Panc1 (cell line): ENCODE data around the gene ITGB1. TPM values are rescaled to one million over a fixed set of nuclear protein-coding genes. Genes with fewer than 3 reads are reported as not detected.

Experiments used
- ATAC-seq: fragments of 200-7000 bp; cut with Tn5 transposase; 2 replicates; pipeline ENCODE4 v1.9.1; 2020; ENCODE audit warnings: mild to moderate bottlenecking, moderate library complexity
- BruUV-seq: library from RNA; stranded (reverse); fragments of 400-500 nt; replicated peaks from 2 replicates; lab custom pipeline; 2021; lab: Mats Ljungman, UMichigan
- CTCF ChIA-PET: fragments of 300-600 bp; sonication (Branson Sonifier 250); formaldehyde crosslinking; loops from one replicate; lab custom pipeline; 2022; ENCODE audit warnings: antibody characterized with exemption; lab: Charles Lee
- POLR2A ChIA-PET: fragments of 300-600 bp; sonication (Branson Sonifier 250); formaldehyde crosslinking; loops from one replicate; lab custom pipeline; 2022; ENCODE audit warnings: antibody characterized with exemption; lab: Charles Lee
- DNase-seq: peaks from one replicate; pipeline ENCODE4 v3.0.0-alpha.2; 2010; ENCODE audit warnings: low read depth, low spot score
- H3K27ac ChIP-seq: 2 replicates; pipeline ENCODE4 v1.5.1; 2011; ENCODE audit warnings: mild to moderate bottlenecking, low read length, inconsistent platforms
- H3K27me3 ChIP-seq: fragments of 200-500 bp; sonication (Bioruptor generic); 2 replicates; pipeline ENCODE4 v1.6.0; 2014; ENCODE audit warnings: low read length, inconsistent platforms; ENCODE audit not compliant: control insufficient read depth, insufficient read depth
- H3K36me3 ChIP-seq: fragments of 200-500 bp; sonication (Bioruptor generic); 2 replicates; pipeline ENCODE4 v1.5.1; 2014; ENCODE audit warnings: inconsistent platforms, mild to moderate bottlenecking, low read length, moderate library complexity; ENCODE audit not compliant: control insufficient read depth, insufficient read depth
- H3K4me1 ChIP-seq: 2 replicates; pipeline ENCODE4 v1.5.1; 2011; ENCODE audit warnings: inconsistent platforms, mild to moderate bottlenecking, low read length, moderate library complexity; ENCODE audit not compliant: control insufficient read depth, insufficient read depth
- H3K4me3 ChIP-seq, 2 experiments: 2 replicates each; pipeline ENCODE4 v1.5.1; 2011 to 2012; ENCODE audit warnings: low read depth in 2 of 2, low read length in 2 of 2, mild to moderate bottlenecking in 2 of 2, inconsistent platforms in 1 of 2, moderate library complexity in 1 of 2
- H3K9me3 ChIP-seq: fragments of 200-500 bp; sonication (Bioruptor generic); 2 replicates; pipeline ENCODE4 v1.5.1; 2014; ENCODE audit warnings: low read depth, mild to moderate bottlenecking, inconsistent platforms, low read length, moderate library complexity; ENCODE audit not compliant: control insufficient read depth, insufficient read depth
- POLR2AphosphoS5 ChIP-seq: IDR thresholded peaks from 2 replicates; pipeline ENCODE4 v1.6.1; 2012; ENCODE audit warnings: mild to moderate bottlenecking, low read depth, low read length, moderate library complexity
- SIN3A ChIP-seq: IDR thresholded peaks from 2 replicates; pipeline ENCODE4 v1.6.1; 2012; ENCODE audit warnings: low read depth, mild to moderate bottlenecking, low read length, moderate library complexity, borderline replicate concordance; ENCODE audit not compliant: insufficient read depth
- TCF7L2 ChIP-seq: IDR thresholded peaks from 2 replicates; pipeline ENCODE4 v1.6.1; 2011; ENCODE audit warnings: mild to moderate bottlenecking, low read depth, low read length, inconsistent platforms
- in situ Hi-C: cut with HindIII; loops from 2 replicates; pipeline ENCODE4 v1.10.0; 2016; ENCODE audit warnings: low sequenced_read_pairs, low pct_unique_long_range_greater_than_20kb
- intact Hi-C: fragments of 100-400 bp; cut with micrococcal nuclease; formaldehyde crosslinking; loops from one replicate; pipeline ENCODE4 v1.10.0; 2022; ENCODE audit not compliant: unreplicated experiment
- total RNA-seq: library from RNA; stranded (reverse); gene quantifications from one replicate; pipeline ENCODE4 v1.2.1, GENCODE V29; 2021; ENCODE audit not compliant: unreplicated experiment
- TF ChIP-seq, protein P1 (sequence below): fragments of 450-650 bp; IDR thresholded peaks from 2 replicates; pipeline ENCODE4 v1.5.1; 2017; ENCODE audit warnings: mild to moderate bottlenecking
- TF ChIP-seq, protein P2 (sequence below), 2 experiments: IDR thresholded peaks; 2 replicates each; pipeline ENCODE4 v1.6.1; 2011 to 2012; ENCODE audit warnings: low read depth in 2 of 2, control low read depth in 1 of 2, low read length in 1 of 2, mild to moderate bottlenecking in 1 of 2, moderate library complexity in 1 of 2; ENCODE audit not compliant: insufficient read depth in 1 of 2

ITGB1 gene
- total RNA-seq, 1 experiment from 2014 or later, result 803 TPM

DNA sequence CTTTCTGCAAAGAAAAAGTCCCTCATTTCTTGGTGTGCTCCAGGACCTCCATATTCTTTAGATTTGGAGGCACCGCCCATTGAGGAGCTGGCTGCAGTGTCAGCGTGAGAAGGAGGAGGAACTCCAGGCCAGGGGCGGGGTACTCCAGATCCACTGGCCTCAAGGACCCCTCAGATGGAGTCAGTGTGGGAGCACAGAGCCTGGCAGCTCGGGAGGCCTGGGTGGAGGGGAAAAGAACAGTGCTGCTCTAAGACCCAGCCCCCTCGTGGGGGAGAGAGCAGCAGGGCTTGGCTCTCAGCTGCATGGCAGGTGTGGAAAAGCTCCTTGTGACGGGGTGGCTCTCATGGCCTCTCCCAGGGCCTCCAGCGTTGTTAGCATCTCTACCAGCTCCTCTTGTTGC is 70.5 kb downstream of the ITGB1 start:
- ChIA-PET CTCF (no interaction called here), POLR2A (no interaction called here)
- TF ChIP-seq, protein P1, sequence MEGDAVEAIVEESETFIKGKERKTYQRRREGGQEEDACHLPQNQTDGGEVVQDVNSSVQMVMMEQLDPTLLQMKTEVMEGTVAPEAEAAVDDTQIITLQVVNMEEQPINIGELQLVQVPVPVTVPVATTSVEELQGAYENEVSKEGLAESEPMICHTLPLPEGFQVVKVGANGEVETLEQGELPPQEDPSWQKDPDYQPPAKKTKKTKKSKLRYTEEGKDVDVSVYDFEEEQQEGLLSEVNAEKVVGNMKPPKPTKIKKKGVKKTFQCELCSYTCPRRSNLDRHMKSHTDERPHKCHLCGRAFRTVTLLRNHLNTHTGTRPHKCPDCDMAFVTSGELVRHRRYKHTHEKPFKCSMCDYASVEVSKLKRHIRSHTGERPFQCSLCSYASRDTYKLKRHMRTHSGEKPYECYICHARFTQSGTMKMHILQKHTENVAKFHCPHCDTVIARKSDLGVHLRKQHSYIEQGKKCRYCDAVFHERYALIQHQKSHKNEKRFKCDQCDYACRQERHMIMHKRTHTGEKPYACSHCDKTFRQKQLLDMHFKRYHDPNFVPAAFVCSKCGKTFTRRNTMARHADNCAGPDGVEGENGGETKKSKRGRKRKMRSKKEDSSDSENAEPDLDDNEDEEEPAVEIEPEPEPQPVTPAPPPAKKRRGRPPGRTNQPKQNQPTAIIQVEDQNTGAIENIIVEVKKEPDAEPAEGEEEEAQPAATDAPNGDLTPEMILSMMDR, result no peak
- no peak for TF ChIP-seq TCF7L2
- TF ChIP-seq, protein P2, sequence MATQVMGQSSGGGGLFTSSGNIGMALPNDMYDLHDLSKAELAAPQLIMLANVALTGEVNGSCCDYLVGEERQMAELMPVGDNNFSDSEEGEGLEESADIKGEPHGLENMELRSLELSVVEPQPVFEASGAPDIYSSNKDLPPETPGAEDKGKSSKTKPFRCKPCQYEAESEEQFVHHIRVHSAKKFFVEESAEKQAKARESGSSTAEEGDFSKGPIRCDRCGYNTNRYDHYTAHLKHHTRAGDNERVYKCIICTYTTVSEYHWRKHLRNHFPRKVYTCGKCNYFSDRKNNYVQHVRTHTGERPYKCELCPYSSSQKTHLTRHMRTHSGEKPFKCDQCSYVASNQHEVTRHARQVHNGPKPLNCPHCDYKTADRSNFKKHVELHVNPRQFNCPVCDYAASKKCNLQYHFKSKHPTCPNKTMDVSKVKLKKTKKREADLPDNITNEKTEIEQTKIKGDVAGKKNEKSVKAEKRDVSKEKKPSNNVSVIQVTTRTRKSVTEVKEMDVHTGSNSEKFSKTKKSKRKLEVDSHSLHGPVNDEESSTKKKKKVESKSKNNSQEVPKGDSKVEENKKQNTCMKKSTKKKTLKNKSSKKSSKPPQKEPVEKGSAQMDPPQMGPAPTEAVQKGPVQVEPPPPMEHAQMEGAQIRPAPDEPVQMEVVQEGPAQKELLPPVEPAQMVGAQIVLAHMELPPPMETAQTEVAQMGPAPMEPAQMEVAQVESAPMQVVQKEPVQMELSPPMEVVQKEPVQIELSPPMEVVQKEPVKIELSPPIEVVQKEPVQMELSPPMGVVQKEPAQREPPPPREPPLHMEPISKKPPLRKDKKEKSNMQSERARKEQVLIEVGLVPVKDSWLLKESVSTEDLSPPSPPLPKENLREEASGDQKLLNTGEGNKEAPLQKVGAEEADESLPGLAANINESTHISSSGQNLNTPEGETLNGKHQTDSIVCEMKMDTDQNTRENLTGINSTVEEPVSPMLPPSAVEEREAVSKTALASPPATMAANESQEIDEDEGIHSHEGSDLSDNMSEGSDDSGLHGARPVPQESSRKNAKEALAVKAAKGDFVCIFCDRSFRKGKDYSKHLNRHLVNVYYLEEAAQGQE (IDR thresholded peaks at IDR 0.05; ENCODE audit: insufficient read depth in 1 of 2, low read depth in 2 of 2, low read length in 1 of 2), result no peak
- no peak for TF ChIP-seq POLR2AphosphoS5
- no peak for TF ChIP-seq SIN3A
- ATAC-seq (no peak), DNase-seq (no peak)
- in situ Hi-C loops, result no loop called here
- intact Hi-C loops, result no loop called here
- H3K4me3 ChIP-seq, result no peak overlapping the region
- no peak overlapping the region for H3K27ac ChIP-seq
- H3K36me3 ChIP-seq, result no peaks in the 10 kb centered on the region
- H3K9me3 ChIP-seq, result no peaks in the 10 kb centered on the region
- H3K4me1 ChIP-seq, result no peaks in the 10 kb centered on the region; the same call in 1 of the 2 replicates
- BruUV-seq, result no TSS peak
- H3K27me3 ChIP-seq, result no peaks in the 10 kb centered on the region

DNA sequence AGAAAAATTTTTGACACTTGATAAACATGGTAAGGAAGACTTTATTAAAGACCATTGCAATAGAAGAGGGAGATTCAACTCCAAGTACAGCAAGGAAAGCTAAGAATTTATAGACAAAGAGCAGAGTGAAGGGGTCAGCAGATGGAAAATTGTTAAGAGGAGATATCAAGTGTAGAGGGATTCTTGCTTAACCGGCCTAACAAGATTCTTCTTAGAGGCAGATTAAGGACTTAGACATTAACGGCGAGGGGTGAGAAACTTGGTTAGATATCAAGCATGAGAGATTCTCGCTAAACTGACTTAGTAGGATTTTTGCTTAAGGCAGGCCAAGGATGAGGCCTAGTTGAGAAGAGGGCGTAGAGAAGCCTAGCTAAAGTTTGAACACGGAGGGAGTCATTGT is 76.0 kb downstream of the ITGB1 start:
- in situ Hi-C loops, result no loop called here
- Histone ChIP-seq H3K4me3 (no peak overlapping the region), H3K4me1 (no peaks in the 10 kb centered on the region), H3K27ac (no peak overlapping the region), H3K9me3 (no peaks in the 10 kb centered on the region), H3K36me3 (no peaks in the 10 kb centered on the region), H3K27me3 (no peaks in the 10 kb centered on the region)
- POLR2A ChIA-PET, result interaction anchor here (0.6 kb wide), 1 partner anchor 339 kb away, joined by 3 read pairs; no protein-coding TSS in a partner anchor
- ATAC-seq (no peak), DNase-seq (no peak)
- TF ChIP-seq TCF7L2, result no peak
- no TSS peak for BruUV-seq
- intact Hi-C loops, result no loop called here
- CTCF ChIA-PET, result no interaction called here

DNA sequence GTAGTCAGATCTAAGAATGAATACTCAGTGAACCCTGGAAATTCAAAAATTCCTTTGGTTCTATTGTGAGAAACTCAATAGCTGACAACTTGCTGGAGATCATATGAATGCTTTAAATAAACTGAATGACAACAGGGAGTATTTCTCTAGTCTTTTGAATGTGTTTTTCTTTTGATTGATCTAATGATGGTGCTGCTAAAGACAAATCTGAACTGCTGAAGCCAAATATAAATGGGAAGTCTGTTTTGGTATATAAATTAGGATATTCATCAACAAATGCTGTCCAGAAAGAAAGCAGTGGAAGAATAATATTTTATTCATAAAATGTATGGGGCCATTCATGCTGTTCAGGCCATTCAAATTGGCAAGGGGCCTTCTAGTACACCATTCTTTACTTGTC is 79.4 kb downstream of the ITGB1 start:
- CTCF ChIA-PET, result no interaction called here
- H3K27me3 ChIP-seq, result no peaks in the 10 kb centered on the region
- no peaks in the 10 kb centered on the region for H3K4me1 ChIP-seq
- in situ Hi-C loops, result no loop called here
- no peak for DNase-seq
- POLR2A ChIA-PET, result no interaction called here
- no peak overlapping the region for H3K4me3 ChIP-seq
- H3K9me3 ChIP-seq, result no peaks in the 10 kb centered on the region
- intact Hi-C loops, result no loop called here
- no peaks in the 10 kb centered on the region for H3K36me3 ChIP-seq
- no peak overlapping the region for H3K27ac ChIP-seq
- no peak for ATAC-seq
- BruUV-seq, result no TSS peak
- TF ChIP-seq, protein P1, result no peak
- TF ChIP-seq, protein P2 (IDR thresholded peaks at IDR 0.05; ENCODE audit: insufficient read depth in 1 of 2, low read depth in 2 of 2, low read length in 1 of 2), result no peak
- no peak for TF ChIP-seq SIN3A
- no peak for TF ChIP-seq TCF7L2
- no peak for TF ChIP-seq POLR2AphosphoS5
